ENCODE results near the gene VPS51.
"Not testable (repeated sequence)": the region's sequence is repeated elsewhere in the genome, so short reads cannot be mapped to it uniquely, and the experiment has no call there.

The VPS51 gene

DNA sequence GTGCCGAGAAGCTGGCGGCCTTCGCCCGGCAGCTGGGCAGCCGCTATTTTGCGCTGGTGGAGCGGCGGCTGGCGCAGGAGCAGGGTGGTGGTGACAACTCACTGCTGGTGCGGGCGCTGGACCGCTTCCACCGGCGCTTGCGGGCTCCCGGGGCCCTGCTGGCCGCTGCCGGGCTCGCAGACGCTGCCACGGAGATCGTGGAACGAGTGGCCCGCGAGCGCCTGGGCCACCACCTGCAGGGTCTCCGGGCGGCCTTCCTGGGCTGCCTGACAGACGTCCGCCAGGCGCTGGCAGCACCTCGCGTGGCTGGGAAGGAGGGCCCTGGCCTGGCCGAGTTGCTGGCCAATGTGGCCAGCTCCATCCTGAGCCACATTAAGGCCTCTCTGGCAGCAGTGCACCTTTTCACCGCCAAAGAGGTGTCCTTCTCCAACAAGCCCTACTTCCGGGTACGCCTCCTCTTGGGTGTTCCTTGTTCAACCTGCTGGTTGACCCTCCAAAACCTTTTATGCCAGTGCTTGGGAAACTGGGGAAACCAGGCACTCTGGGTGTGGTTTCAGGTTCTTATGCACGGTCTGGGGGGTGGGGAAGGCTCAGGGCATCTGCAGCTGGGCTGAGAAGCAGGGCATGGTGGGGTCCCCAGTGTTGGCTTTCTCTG is 12.6 kb downstream of the VPS51 start:
- FAIRE-seq = no peak

- FAIRE-seq = no peak
Measured at GRCh38 chr11:65109231-65110198, 13.5 kb downstream of the VPS51 start.

DNA sequence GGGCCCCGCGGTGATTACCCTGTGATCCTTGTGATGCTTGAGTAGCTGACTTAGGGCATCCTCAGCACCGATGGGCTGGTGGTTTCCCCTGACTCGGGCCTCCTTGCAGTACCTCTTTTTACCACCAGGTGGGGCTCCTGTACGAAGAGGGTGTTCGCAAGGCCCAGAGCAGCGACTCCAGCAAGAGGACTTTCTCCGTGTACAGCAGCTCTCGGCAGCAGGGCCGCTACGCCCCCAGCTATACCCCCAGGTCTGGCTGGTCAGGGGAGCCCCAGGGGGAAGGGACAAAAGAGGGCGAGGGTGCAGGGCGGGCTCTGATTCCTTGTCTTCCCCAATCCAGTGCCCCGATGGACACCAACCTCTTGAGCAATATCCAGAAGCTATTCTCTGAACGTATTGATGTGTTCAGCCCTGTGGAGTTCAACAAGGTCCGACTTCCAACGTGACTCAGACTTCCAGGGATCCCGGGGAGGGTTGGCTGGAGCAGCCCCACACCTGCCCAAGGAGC is 14.4 kb downstream of the VPS51 start:
- no peak for FAIRE-seq

GRCh38 chr11:65111159-65111743 is 15.2 kb downstream of the VPS51 start:
- FAIRE-seq = no peak

GRCh38 chr11:65111744-65112545 is 15.9 kb downstream of the VPS51 start, which contains the start of gene TM7SF2:
TSS of gene TM7SF2 (plus strand) at chr11:65111872. CDS start at chr11:65112016, 144 bp downstream.
- FAIRE-seq = no peak

DNA sequence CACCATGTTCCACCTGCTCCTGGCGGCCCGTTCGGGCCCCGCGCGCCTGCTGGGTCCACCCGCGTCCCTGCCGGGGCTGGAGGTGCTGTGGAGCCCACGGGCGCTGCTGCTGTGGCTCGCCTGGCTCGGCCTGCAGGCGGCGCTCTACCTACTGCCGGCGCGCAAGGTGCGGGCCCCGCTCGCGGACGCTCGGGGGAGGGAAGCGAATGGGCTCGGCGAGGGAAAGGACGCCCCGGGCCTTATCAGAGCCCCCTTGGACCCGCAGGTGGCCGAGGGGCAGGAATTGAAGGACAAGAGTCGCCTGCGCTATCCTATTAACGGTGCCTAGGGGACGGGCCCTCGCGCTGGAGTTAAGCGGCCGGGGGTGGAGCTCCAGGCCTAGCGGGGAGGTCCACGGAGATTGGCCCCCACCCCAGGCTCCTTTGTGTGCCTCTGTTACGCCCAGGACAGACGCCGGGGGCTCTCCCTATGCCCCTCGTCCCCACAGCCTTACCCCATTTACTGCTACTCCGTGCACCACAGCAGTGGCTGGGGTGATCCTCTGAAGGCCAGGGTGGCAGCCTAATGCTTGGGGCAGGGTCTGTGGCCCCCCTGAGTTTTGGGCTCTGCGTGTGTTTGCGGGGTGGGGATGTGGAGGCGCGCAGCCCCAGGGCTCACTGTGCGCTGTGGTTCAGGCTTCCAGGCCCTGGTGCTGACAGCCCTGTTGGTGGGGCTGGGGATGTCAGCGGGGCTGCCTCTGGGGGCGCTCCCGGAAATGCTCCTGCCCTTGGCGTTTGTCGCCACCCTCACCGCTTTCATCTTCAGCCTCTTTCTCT is 16.7 kb downstream of the VPS51 start:
- FAIRE-seq = no peak

DNA sequence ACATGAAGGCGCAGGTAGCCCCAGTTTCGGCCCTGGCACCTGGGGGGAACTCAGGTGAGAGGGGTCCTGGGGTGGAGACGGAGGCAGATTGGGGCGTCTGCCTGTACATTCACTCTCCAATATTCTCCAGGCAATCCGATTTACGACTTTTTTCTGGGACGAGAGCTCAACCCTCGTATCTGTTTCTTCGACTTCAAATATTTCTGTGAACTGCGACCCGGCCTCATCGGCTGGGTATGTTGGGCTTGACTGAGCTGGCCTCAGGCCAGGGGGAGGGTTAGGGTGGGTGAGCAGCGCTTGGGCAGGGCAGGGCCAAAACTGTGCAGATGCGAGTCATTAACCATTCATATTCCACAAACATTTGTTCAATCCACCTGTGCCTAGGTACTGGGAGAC is 17.3 kb downstream of the VPS51 start:
- no peak for FAIRE-seq

GRCh38 chr11:65113839-65114238 is 17.8 kb downstream of the VPS51 start:
- no peak for FAIRE-seq

GRCh38 chr11:65114538-65115171 is 18.6 kb downstream of the VPS51 start:
- no peak for FAIRE-seq

- no peak for FAIRE-seq
Measured at GRCh38 chr11:65115361-65116082, 19.5 kb downstream of the VPS51 start.

DNA sequence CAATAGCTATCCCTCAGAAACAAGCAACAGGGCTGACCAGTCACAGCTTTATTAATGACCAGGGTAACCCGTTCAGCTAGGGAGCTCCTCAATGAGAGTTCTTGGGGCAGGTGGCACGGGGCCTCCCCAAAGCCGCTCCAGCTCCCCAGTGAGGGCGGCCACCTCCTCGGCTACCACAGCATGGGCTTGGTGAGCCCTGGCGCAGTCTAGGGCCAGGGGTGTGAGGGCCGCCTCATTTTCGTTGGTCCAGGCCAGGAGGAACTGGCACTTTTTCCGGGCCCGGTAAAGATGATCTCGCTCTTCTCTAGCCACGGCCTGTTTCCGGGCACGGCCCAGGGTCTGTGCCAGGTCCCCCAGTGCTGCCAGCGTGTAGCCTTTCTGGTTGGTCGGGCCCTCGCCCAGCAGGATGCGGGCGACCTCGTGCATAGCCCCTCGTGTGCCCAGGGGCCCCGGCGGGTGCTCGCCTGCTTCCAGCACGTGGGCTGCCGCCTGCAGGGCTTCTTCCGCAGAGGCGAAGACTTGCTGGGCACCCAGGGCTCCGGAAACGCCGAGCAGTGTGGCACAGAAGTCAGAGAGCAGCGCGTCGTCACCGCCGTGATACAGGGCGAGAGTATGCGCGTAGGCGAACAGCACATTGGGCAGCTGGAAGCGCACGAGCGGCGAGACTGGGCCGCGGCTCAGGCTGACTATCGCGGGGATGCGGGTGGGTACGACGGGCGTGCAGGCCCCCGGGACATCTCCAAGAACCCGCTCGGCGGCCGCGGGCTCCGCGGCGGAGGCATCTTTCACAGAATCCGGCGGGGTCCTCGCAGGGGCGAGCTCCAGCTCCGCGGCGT is 20.6 kb downstream of the VPS51 start:
- FAIRE-seq = no peak

DNA sequence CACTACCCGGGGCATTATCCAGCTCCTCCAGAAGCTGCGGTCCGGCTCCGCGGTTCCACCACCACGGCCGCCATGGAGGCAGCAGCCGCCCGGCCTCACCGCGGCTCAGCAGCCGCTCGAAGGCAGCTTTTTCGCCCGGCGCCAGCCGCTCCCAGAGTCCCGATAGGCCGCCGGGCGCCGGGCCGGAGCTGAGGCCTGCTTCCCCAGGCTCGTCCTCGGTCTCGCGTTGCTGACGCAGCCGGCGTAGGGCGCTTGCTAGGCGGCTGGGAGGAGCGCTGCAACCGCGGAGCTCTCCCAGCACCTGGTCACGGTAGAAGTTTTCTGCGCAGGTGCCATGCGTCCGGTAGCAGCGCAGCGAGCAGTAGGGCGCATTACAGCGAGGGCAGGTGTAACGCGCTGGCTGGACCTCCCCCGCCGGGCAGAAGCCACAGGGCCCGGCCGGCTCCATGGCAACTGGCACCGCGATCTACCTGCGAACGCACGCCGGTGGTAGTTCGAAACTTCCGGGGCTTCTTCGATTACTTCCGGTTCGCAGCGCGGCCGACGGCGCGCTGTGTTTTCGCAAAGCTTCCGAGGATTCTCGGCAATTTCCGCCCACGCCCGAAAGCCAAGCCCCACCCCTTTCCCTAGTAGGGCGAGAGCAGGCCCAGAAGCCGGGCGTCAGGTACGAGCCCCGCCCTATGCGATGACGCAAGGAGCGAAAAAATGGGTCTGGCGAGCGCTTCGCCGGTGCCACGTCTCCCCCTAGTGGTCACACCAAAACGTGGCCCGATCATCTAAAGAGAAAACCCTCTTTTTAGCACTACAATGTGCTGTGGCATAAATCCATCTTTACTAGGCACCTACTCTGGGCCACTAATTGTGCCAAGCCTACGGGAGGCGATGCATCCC is 21.4 kb downstream of the VPS51 start, which contains the start of gene ZNHIT2:
ZNHIT2 (minus strand) TSS at position 496 of the 891 bp plus-strand sequence; CDS start at position 448, 48 bp downstream.
- FAIRE-seq = peak; percentile 85

- no peak for FAIRE-seq
Measured at GRCh38 chr11:65118097-65118837, 22.3 kb downstream of the VPS51 start.

DNA sequence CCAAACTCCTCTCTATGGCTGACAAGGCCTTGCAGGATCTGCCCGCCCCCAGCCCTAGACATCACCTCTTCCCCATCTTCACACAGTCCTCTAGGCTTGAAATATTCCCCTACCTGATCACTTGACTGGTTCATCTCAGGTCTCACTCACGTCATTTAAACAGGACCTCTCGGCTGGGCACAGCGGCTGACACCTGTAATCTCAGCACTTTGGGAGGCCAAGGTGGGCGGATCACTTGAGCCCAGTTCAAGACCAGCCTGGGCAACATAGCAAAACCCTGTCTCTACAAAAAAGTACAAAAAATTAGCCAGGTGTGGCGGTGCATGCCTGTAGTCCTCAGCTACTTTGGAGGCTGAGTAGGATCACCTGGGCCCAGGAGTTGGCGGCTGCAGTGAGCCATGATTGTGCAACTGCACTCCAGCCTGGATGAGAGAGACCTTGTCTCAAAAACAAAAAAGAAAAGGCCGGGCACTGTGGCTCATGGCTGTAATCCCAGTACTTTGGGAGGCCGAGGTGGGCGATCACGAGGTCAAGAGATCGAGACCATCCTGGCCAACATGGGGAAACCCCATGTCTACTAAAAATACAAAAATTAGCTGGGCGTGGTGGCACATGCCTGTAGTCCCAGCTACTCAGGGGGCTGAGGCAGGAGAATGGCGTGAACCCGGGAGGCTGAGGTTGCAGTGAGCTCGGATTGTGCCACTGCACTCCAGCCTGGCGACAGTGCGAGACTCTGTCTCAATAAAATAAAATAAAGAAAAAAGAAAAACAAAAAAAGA is 23.1 kb downstream of the VPS51 start:
- FAIRE-seq = not testable (repeated sequence)

GRCh38 chr11:65119670-65119995 is 23.6 kb downstream of the VPS51 start:
- FAIRE-seq = no peak

GRCh38 chr11:65120831-65121230 is 24.8 kb downstream of the VPS51 start:
- no peak for FAIRE-seq

- no peak for FAIRE-seq
Measured at GRCh38 chr11:65121447-65121864, 25.4 kb downstream of the VPS51 start.
